GM20431 (cell line): ENCODE measurements around the gene FAM25C.
"Not testable (repeated sequence)": the region's sequence is repeated elsewhere in the genome, so short reads cannot be mapped to it uniquely, and the experiment has no call there.

ENCODE experiments used
- in situ Hi-C: fragments of 300-500 bp; cut with MseI, MboI; formaldehyde crosslinking; loops from one replicate; pipeline ENCODE4 v1.15.0; 2020; ENCODE audit warnings: low sequenced_read_pairs; ENCODE audit not compliant: unreplicated experiment

Gene FAM25C

DNA sequence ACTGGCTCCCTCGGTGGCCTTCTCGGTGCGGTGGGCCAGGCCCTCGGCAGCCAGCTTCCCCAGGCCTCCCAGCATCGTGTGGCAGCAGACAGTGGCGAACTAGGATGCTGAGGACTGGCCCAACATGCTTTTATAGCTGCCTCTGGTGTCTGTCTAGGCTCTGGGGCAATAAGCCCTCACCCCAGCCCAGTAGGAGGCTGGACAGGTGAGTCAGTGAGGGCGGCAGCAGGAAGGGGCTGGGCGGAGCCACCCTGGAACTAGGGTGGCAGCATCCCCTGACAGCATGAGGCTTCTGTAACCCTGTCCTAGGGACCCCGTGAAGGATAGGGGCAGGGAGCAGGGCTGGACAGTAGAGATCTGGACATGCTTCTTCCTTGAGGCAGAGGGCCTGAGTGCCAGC, at the start of gene FAM25C:
TSS of gene FAM25C (minus strand) at position 101 of the 400 bp plus-strand sequence. CDS start at position 75, 26 bp downstream.
- in situ Hi-C loops = not testable (repeated sequence)

DNA sequence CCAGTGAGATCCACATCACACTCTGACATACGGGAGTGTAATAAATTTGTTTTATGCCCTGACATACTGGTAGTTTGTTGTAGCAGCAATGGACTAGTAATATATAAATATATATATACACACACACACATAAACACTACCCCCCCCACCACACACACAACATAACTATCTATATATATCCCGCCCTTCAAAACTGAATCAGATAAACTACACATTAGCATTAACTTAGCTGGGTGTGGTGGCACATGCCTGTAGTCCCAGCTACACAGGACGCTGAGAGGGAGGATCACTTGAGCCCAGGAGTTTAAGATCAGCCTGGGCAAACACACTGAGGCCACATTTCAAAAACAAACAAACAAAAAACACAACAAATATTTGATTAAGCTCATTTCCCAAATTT, 45.0 kb upstream of the FAM25C start:
- in situ Hi-C loops = not testable (repeated sequence)

DNA sequence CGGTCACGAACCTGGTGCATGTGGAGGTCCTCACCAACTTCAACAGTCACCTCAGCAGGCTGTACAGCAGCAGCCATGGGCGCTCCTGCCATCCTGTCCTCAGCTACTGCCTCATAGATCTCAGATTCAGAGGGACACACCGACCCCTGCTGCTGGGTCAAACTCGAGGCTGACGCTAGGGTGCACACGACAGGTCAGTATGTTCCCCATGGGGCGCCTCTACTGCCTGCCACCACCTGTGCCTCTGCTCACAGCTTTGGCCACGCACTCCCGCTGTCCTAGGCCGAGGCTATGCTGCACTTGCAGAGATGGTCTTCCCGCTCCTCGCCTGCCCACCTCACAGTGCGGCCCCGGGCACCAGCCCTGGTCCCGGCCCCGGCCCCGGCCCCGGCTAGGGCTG, 31.8 kb upstream of the FAM25C start:
- in situ Hi-C loops = not testable (repeated sequence)

DNA sequence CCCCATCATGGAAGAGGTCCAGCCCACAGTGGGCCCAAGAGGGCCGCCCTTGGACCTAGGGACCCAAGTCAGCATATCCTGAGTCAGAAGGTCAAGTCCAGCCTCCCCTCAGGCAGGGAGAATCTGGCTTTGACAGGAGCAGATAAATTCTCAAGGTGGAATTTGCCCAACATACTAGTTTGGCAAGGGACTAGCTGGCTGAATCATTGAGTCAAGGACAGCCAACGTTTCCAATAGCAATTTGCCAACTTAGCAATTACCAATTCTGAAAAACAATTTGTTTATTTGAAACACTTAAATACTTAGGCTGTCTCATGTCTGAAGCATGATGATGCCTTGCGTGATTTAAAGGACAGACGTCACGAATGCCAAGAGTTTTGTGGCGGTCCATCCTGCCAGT, 2.7 kb upstream of the FAM25C start:
- in situ Hi-C loops = not testable (repeated sequence)

DNA sequence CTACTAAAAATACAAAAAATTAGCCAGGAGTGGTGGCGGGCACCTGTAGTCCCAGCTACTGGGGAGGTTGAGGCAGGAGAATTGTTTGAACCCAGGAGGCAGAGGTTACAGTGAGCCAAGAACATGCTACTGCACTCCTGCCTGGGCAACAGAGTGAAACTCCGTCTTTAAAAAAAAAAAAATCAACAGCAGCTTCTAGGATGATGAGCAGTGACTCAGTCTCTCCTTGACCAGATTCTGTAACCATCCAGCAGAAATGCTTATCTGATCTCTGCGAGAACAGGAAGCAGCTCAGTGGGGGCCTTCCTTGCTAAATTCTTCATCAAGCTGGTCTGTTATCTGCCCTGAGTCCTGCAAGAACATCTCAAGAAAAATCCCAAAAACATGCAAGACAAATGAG, 5.5 kb downstream of the FAM25C start:
- in situ Hi-C loops = not testable (repeated sequence)

DNA sequence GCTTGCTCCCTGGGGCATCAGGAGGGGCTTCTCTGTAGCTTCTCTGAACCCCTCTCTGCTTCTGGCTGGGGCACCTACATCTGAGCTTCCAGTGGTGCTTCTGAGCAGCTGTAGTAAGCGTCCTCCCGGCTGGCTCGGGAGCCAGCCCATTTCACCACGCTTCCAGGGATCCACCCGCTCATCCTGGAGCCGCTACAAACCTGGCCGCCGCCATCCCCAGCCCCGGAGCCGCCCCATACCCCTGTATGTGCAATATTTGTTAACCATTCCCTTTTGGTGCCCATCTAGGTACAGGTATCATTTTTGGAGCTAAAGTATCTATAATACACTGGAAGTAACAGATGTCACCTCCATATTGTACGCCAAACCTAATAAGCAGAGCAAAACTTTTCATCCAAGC, 7.0 kb downstream of the FAM25C start:
- in situ Hi-C loops = not testable (repeated sequence)

DNA sequence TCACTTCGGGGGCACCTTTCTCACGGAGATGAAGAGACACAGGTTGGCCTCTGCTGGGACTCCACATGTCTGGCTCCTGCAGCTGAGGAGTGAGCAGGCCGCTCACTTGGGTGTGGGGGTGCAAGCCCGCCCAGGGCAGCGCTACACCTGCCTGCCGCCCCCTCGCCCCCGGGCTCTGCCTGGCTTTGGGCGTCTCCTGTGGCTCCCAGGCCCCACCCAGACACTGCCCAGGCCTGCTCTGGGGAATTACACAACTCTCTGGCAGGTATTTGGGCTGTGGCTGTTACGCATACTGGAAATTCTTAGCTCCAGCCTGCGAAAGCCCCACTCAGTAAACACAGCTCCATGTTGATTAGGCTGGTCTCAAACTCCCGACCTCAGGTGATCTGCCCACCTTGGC, 7.9 kb downstream of the FAM25C start:
- in situ Hi-C loops = not testable (repeated sequence)

DNA sequence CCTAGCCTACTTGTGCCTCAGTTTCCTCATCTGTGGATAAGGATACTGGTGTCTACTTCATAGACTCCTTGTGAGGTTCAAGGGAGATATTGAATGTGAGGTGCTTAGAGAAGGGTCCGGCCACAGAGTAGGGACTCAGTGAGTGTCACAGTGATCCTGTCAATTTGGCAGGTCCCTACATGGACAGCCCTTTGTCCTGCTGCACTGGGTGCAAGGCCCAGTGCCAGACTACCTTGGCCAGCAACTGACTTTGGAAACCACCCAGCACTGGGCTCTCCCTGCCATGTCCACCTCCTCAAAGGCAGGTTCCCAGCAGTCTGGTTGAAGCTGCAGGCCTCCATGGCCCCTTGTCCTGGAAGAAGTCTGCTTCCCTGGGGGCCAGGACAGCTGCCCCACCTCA, 9.5 kb downstream of the FAM25C start:
- in situ Hi-C loops = not testable (repeated sequence)

DNA sequence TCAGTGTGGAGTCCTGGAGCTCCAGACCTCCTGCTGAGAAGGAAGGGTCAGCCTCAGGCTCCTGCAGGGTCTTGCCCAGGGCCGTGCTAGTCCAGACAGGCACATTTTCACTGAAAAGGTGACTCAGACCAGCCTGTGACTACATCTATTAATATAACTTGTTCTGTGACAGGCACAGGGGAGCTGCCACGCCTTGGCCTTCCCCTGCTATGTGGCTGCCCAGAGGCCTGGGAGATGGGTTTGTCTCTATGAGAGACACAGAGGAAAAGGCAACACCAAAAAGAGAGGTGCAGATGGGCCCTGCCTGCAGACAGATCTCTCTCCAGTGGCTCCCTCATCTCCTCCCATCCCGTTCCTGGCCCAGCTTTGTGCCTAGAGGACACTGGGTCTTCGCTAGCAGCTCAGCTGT, 10.0 kb downstream of the FAM25C start:
- in situ Hi-C loops = not testable (repeated sequence)

DNA sequence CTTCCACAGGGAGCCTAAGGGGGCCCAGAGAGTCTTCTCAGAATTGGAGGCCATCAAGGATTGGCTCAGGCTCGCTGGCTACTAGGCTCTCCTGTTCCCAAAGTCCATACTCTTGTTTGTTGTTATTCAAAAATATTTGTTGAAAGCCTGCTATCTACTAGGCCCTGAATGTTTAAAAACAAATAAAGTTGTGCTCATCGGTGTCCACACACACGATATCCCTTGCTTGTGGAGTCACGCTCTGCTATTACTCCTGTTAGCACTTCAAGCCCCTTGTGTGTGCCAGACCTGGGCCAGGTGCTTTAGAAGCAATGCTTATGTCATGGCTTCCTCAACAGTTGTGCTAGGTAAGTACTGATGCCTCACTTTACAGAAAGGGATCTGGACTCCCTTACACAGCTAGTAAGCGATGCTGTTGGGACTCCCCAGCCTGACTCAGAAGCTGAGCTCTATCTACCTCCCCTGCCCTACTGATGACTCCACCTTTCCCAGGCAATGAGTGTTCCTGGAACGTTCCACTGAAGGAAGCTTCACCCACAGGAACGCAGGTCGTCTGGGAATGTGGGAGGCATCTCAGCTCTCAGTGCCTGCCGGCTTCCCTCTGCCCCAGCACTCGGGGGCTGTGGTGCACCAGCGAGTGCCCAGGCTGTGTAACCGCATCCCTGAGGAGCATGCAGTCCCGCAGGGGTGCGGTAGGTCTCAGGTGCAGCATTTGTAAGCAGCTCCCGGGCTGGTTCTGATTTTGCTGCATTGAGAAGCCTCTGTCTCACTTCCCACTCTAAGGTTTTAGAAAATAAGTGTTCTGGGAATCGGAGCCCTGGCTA, 10.7 kb downstream of the FAM25C start:
- in situ Hi-C loops = not testable (repeated sequence)

DNA sequence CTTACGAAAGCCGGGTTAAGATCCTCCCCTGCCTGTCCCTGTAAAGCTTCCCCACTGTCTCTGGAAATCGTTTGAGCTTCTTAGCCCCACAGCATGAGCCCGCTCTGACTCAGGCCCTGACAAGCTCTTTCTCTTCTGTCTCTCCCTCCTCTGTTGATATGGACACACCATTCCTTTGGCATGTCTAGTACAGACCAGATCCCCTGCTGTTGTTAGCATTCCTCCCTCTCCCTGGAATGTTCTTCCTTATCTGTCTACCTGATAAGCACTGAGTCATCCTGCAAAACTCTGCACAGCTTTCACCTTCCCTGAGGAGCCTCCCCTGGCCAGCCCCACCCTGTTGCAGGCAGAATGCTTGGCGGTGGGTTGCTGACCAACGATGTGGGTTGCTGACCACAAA, 11.6 kb downstream of the FAM25C start:
- in situ Hi-C loops = not testable (repeated sequence)

DNA sequence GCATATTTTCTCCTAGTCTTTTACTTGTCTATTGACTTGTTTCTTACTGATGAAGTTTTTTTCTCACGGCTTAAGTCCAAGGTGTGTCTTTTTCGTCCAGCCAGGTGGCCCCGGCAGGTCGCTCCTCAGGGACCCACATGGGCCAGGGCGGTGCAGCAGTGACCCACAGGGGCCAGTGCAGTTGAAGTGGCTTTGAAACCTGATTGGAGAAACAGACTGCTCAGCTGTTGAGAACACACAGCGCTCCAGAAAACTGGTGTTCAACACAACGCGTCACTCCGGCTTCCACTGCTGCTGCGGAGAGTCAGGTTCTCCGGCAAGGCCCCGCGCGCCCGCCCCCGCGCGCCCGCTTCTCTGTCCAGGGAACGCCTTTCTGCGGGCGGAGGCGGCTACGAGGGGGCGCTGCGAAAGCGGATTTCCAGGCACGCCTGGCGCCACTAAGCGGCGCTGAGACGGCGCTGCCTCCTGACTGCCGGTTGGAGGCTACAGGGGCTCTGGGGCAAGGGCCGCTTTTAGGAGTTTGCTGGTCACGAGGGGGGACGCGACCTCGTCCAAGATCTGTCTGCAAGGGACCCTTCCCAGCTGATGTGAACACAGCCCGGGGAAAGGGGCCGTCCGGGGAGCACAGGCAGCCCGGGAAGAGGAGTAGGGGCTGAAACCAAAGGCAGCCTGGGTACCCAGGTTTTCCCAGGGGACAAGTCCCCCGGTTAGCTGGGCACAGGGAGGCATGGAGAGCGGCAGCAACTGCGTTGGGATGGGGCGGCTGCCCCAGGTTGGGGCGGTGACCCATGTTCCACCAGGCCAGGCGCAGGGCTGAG, 13.0 kb downstream of the FAM25C start:
- in situ Hi-C loops = not testable (repeated sequence)

DNA sequence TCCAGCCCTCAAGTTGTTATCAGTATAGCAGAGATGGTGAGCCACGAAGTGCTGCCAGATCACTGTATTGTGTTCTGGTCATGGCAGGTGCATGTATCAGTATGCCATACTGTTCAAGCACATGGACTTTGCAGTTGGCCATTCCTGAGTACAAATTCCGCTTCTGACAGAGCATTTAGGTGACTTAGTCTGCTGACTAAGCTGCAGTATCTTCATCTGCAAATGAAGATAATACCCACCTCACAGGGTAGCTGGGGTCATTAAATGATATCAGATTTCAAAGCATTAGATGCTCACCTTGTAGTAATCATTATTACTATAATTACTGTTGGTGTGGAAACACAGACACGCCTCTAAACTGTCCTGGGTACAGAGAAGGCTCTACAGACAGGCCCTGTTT, 24.2 kb downstream of the FAM25C start:
- in situ Hi-C loops = not testable (repeated sequence)

DNA sequence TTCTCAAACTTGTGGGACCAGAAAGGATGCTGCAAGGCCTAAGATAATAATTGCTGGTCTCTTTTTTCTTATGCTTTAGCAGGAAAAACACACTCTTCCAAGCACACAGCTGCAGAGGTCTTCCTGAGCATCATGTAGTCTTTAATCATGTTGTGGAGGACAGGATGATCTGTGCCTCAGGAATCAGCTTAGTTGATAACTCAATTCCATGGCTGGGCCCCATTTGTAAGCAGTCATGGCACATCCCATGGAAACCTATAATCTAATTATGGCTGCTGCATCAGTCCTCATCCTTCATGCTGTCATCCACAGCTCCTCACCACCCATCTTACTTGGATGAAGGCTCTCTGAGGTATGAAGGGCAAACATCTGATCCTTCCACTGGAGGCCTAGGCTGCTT, 26.5 kb downstream of the FAM25C start:
- in situ Hi-C loops = not testable (repeated sequence)

DNA sequence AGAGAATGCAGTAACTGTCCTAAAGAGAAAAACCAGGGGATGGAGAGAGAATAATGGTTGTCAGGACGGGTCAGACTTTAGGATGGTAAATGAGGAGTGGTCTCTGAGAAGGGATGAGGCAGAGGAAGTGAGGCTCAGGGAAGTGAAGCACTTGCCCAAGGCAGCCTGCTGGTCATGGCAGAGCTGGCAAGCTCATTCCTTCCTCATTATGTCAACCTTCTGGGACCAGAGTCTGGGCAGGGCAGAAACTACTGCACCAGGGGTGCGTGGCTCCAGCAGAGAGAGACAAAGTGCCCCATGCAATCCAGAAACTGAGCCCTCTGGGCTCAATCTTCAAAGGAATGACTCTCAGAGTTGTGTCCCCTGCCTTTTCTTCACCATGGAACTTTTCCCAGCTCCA, 27.5 kb downstream of the FAM25C start:
- in situ Hi-C loops = not testable (repeated sequence)

DNA sequence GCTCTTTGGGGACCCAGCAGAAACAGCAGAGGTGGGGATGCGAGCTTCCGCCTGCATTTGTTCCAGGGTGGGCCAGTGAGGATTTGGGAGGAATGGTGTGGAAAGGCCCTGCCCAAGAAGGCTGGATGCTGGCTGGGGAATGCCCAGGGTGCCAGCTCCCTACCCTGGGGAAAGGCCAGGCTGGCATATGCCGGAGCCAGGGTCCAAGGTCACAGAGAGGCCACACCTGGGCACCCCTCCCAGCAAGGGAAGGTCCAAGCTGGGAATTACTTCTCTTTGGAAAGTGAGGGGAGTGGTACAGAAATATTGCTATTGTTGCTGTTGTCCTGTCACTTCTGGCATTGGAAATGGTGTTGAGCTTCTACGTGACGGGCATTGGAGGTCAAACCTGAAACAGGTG, 28.0 kb downstream of the FAM25C start:
- in situ Hi-C loops = not testable (repeated sequence)

DNA sequence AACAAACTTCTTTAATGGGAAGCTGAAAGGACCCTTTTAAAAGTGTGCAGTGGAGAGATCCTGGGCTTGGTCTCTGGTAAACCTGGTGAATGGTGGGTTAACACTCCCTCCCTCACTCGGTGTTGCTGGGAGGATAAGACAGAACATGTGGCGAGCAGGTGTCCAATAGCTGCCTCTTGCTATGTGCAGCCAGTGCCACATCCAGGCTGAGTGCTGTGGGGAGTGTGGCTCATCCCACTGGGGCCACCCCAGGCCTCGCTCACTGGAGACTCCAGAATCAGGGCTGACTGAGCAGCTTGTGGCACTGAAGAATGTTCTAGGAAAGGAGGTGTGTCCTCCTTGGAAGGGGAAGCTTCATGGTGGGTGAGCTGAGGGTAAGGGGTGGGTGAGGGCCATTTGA, 29.5 kb downstream of the FAM25C start:
- in situ Hi-C loops = not testable (repeated sequence)

DNA sequence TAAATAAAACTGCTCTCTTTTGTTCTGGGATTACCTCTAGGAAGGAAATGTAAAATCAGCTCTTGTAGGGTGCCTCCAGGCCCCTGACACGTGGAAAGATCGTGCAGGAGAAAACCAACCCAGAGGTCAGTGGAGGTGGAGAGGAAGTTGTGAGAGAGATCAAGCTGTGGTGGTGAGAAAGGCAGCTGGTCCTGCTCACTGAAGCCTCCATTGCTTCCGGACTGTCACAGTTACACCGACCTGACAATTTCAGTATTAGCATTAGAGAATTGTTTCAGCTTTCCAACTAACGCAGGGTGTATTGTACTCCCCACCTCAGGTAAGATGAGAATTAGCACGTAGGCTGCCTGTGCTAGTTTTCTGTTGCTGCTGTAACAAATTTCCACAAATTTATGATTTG, 30.6 kb downstream of the FAM25C start:
- in situ Hi-C loops = not testable (repeated sequence)

DNA sequence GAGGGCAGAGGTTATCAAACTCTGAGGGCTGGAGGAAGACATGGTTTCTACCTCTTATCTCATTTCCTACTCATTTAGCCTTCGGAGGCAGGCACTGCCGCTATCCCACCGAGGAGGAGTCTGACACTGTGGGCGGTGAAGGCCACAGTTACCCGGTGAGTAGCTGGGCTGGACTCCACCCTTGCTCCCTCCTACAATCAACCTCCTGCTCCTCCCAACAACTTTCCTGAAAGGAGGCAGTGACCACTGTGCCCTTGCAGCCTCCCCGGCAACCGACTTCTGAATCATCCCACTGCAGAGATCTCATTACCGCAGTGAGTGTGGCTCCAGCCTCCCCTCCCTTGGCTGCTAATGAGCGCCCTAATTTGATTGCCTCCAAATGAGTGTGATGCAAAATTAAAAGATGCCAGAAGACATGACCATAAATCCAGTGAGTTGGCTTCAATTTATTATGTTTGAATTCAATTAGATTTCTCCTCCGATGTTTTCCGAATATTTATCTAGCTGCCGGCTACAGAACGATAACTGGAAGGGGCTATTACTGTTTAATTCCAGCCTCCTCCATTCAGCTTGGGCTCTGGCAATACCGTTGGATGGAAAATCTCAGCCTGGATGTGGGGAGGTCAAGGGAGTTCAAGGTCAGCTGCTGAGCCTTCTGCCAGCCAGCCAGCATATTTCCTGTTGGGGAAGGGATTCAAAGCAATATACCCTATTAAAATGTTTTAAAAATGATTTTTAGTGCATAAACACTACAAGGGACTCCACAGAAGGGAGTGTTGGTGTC, 35.1 kb downstream of the FAM25C start:
- in situ Hi-C loops = not testable (repeated sequence)

DNA sequence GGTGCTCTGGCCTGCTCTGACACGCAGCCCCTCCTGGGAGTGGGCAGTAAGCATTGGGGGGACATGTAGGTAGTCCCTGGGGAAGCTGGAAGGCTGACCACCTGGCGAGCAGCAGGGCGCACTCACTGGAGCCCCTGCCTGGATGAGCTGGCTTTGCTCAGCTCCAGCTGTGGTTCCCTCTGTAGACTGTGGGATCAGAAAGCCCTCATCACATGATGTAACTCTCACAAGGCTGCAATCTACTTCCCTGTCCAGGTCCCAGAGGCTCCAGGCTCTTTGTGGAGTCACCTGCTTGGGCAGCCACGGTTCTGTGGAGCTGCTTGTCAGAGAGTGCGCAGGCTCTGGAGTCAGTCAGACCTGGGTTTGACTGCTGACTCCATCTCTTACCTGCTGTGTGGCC, 36.8 kb downstream of the FAM25C start:
- in situ Hi-C loops = not testable (repeated sequence)
